Measurements from ENCODE around the gene SREBF2.

The SREBF2 gene

GRCh38 chr22:41909310-41910049, 76.6 kb downstream of the SREBF2 start:
- no peak for DNase-seq

DNA sequence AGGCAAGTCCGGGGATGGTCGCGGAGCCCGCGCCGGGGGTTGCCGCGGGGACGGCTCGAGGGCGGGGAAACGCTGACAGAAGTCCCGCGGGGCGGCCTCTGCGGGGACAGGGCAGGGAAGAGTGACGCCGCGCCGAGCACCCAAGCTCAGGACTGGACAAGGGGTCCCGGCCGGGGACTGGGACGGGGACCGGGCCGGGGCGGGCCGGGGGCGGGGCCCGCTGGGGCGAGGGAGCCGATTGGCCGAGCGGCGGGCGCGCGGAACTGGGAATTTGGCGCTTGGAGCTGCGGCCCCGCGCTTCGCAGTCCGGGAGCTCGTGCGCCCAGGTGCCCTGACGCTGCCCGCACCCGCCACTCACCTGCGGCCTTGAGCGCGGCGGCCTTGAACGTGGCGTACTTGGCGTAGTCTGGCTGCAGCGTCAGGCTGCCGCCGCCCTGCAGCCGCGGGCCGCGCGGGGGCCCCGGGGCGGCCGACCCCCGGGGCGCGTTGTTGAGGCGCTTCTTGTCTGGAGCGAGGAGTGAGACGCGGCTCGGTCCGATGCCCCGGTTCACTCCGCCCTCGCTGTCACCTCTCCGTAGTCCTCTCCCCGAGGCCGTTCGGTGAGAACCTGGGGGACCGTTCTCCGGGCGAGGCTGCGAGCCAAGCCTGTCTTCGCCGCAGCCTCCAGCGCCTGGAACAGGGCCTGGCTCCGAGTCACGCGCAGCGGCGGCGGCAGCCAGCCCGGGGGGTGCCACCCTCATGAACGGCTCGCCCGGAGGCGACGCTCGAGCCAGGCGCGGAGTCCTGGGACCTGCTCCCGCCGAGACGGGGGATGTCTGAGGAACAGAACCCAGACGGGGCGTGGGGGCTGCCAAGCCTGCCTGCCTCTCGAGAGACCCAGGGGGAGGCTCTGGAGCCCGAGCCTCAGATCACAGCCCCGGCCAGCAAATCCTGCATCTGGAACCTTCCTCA, 77.4 kb downstream of the SREBF2 start:
- DNase-seq, result peak in 3 of 6 experiments; percentile 28 to 42 (median 29)

- peak in 1 of 6 experiments; percentile 40 for DNase-seq
Observed at GRCh38 chr22:41911001-41911611, 78.2 kb downstream of the SREBF2 start.

DNA sequence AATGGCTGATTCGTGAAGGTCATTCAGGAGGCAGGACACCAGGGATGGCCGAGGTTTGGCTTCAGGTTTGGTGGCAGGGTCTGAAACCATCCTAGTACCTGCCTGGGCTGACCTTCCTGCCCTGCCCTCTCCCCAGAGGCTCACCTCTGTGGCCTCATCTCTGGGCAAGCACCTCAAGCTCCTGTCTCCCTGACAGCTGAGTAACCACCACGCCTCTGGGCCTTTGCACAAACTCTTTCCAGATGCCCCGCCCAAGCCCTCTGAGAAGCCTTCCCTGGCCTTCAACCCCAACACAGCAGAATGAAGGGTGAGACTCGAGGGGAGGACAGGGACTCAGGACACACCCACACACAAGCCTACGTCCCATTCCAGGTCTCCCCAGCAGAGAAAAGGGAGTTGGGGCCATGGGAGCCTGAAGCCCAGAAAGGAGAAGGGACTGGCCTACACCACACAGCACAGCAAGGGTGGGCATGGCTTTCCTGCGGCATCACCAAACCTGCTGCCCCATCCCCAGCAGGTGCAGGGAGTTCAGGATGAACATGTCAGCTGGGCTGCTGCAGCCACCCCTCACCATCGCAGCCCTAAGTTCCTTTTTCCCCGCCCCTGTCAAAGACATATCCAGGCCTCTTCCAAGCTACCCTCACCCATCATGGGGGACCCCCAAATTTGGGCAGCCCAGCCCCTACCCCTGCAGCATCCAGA, 79.6 kb downstream of the SREBF2 start:
- DNase-seq, result no peak

DNA sequence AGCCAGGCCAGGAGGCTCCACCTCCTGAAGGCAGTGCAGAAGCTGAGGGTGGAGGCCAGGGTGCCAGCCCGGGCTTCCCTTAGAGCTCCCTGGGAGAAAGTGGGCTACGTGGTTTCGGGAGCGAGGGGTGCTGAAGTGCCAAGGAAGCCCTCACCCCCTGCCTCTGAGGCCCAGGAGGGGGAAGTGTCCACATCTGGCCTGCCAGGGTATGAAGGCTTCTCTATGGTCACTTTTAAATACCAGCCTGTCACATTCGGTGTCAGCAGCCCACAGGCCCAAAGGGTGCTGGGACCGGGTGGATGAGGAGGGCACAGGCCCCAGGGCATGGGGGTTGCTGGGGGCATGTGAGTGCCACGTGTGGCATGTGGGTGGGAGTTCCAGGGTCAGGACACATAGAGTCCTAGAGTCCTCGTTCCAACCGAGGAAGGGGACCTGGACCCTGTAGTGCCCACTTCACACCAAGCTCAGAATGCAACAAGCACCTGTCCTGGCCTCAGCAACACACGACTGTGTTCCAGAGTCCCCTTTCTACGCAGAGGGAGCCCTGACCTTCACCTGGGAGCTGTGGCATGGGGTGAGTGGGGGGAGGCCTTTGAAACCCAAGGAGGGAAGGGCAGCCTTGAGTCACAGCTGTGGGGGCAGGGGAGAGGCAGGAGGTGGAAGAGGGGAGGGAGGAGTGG, 80.3 kb downstream of the SREBF2 start:
- DNase-seq, result no peak

GRCh38 chr22:41913842-41914534, 81.1 kb downstream of the SREBF2 start:
- DNase-seq, result peak in 1 of 6 experiments; percentile 14

DNA sequence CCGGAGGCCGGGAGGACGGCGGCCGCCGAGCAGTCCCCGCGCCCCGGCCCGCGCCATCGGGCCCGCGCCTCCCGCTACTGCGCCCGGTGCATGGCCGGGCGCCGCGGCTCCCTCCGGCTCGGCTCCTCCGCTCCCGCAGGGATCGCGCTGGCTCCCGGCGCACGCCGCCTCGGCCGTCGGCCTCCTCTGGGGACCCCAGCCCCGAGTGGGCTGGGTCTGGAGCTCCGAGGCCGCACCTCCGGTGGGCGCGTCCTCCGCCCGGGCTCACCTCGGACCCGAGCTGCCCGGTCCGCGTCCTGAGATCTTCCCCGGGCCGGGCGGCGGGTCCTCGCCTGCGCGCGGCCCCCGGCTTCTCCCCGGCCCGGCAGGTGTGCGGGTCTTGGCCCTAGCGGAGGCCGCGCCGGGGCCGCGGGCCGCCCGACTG, 81.7 kb downstream of the SREBF2 start:
- DNase-seq, result no peak

- DNase-seq, result peak; percentile 30 to 64 (median 53)
Observed at GRCh38 chr22:41915035-41915785, 82.3 kb downstream of the SREBF2 start, which contains the start of gene SHISA8. SHISA8 (minus strand) TSS chr22:41915074; CDS start chr22:41914667, 407 bp downstream.

DNA sequence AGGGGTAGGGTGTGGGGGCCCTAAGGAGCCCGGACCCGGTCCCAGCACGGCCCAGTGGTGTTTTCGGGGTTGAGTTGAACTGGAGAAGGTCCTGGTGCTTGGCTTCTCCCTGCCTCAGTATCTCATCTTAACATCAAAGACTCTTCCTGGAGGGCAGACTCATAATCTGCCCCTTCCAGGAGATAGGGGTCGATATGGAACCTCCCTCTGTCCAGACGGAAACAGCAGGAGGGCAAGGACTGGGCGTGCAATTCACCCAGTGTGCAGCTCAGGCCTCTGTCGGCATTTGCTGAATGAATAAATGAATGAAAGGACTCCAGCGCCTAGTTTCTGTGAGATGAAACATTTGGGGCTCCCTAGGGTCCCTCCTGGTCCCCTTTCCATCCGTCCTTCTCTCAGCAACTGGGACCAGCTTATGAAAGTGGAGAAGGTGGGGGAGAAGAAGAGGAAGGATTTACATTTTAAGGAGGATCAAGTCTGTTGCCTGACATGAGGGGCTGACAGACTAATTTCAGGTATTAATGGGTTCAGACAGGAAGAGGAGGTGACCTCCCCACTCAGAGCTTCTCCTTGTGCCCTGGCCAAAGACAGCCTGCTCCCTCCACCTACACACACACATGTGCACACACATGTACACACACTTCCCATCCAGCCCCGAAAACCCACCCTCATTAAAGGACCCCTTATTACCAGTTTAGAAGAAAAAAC, 83.0 kb downstream of the SREBF2 start:
- DNase-seq, result no peak

GRCh38 chr22:41916745-41917358, 83.9 kb downstream of the SREBF2 start:
- no peak for DNase-seq

DNA sequence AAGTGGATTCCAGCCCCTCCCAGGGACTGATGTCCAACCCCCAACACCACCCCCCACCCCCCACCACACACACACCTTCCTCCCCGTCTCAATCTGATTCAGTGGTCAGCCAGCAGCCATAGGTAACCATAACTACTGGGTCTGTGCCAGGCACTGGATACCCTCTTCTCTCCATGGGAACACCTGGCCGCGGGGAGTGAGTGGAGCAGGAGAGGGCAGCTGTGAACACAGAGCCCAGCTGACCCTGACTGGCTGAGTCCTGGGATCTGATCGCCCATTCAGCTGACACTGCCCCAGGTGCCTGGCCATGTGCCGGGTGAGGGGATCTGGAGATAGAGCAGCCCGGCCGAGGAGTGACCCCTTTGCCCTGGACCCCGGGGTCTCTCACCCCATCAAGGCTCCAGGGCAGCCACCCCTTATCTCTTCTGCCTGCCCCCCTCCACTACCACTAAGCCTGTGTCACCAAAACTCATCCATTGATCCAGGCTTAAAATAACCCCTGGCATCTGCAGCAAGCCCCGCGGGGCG, 84.5 kb downstream of the SREBF2 start:
- DNase-seq, result no peak

- peak in 2 of 6 experiments; percentile 28 for DNase-seq
Observed at GRCh38 chr22:41917903-41918791, 85.2 kb downstream of the SREBF2 start.

GRCh38 chr22:41919357-41920224, 86.7 kb downstream of the SREBF2 start:
- DNase-seq, result peak in 4 of 6 experiments; percentile 26 to 45 (median 41)

- DNase-seq, result no peak
Observed at GRCh38 chr22:41920271-41920976, 87.5 kb downstream of the SREBF2 start.

- DNase-seq, result no peak
Observed at GRCh38 chr22:41922328-41922727, 89.4 kb downstream of the SREBF2 start.

DNA sequence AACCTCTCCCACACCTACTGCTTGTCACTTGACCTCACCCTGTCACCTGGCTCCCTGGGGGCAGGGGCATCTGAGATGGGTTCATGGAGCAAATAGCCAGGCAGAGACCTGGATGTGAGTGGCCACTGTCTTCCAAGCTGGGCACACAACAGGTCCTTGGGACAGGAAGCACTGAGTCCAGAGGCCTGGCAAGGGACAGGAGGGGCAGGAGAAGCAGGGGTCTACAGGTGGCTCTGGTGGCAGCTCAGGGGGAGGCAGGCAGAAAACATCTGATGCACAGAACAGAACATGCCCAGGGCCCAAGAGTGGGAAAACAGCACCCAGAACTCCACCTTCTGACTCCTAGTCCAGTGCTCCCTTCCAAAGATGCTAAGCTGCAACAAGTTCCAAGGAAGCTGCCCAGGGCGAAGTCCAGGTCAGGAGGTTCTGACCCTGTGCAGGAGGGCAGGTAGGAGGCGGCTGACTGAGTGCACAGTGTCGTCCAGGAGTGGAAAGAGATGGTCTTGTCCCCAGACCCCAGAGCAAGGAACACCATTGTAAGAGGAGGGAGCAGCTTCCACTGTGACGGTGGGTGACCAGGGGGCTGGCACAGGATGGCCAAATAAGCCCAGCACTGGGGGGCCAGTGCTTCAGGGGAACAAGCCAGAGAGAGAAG, 90.2 kb downstream of the SREBF2 start:
- DNase-seq, result no peak

Measured in stimulated activated naive CD4-positive, alpha-beta T cell (primary cell).